ENCODE measurements around the gene ZNF850.
A peak's percentile ranks its signal among the peaks of the same experiment; 100 is the strongest.
"Not testable (repeated sequence)": the region's sequence is repeated elsewhere in the genome, so short reads cannot be mapped to it uniquely, and the experiment has no call there.

The ZNF850 gene

DNA sequence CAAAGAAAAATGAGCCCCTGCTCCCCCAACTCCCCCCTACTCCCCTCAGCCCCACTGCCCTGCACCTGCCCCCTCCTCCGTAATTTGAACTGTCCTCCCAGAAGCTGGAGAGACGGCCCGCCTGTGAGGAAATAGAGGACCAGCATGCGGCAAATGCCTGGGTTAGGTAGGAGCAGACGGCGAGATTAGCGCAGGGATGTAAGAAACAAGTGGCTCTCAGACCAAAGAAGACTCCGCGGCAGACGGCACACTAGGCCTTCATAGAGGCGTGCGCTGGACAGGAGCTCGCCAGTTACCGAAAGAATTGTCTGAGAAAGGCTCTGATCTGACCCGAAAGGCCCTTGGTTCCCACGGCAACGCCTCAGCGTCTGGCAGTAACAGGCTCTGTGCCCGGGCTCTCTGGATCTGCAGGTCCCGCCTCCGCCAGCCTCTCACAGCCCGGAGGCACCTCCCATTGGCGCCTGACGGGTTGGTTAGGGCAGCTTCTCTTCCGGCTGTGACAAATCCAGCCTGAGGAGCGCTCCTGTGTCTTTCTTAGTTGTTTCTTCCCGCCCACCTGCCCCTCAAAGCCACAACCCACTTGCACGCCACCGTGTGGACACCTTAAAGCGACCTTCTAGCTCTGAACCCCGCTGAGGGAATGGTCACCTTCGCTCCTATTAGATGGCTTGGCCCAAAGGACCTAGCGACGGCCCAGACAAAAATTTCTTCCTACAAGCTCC lies 19.0 kb upstream of the ZNF850 start:
- not testable (repeated sequence) for H3K27ac ChIP-seq (ENCODE audit: low read depth, low read length); H3K9me2 ChIP-seq (replicated peaks; ENCODE audit: control insufficient read depth, low read length); H3F3A ChIP-seq (ENCODE audit: control insufficient read depth, insufficient read depth); H3K4me3 ChIP-seq (ENCODE audit: low read length); H3K4me2 ChIP-seq (ENCODE audit: low read length); H3K79me2 ChIP-seq (ENCODE audit: control insufficient read depth, low read length); H3K36me3 ChIP-seq (ENCODE audit: control insufficient read depth, low read length); H4K20me1 ChIP-seq (ENCODE audit: control insufficient read depth, insufficient read depth, low read depth, low read length); H3K27me3 ChIP-seq (ENCODE audit: control insufficient read depth, low read length); H3K4me1 ChIP-seq (ENCODE audit: control insufficient read depth, low read length)
- peaks cover 19% of the 10 kb centered on the region; the same call in 1 of the 2 replicates for H3K9me3 ChIP-seq (ENCODE audit: control insufficient read depth, insufficient read depth, low read length)

DNA sequence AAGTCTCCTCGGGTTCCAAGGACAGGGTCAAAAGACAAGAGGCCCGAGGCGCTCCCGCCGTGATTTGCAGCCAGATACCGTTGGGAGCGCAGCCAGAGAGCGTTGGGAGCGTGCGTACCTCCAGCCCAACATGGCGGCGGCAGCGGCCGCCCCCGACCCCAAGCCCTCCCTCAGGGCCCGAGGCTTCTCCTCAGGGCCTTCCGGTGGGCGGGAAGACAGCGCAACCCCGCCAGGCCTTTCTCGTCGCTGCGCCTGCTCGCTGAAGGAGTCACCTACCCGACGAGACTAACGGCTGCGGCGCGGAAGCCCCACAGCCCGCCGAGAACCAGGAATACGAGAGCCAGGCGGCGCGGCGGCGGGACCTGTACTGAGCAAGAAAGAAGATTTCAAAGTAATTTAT lies 3.2 kb upstream of the ZNF850 start:
- Histone ChIP-seq H3K4me1 (ENCODE audit: control insufficient read depth, low read length) (peaks cover 14% of the 10 kb centered on the region), H4K20me1 (ENCODE audit: control insufficient read depth, insufficient read depth, low read depth, low read length) (no peaks in the 10 kb centered on the region), H3K27me3 (ENCODE audit: control insufficient read depth, low read length) (no peaks in the 10 kb centered on the region), H3F3A (ENCODE audit: control insufficient read depth, insufficient read depth) (no peaks in the 10 kb centered on the region), H3K4me3 (ENCODE audit: low read length) (no peak overlapping the region), H3K79me2 (ENCODE audit: control insufficient read depth, low read length) (no peaks in the 10 kb centered on the region), H3K9me2 (replicated peaks; ENCODE audit: control insufficient read depth, low read length) (no peaks in the 10 kb centered on the region), H3K27ac (ENCODE audit: low read depth, low read length) (no peak overlapping the region), H3K9me3 (ENCODE audit: control insufficient read depth, insufficient read depth, low read length) (peaks cover 58% of the 10 kb centered on the region), H3K36me3 (ENCODE audit: control insufficient read depth, low read length) (no peaks in the 10 kb centered on the region), H3K4me2 (ENCODE audit: low read length) (no peak overlapping the region)
- TF ChIP-seq EZH2phosphoT487 (IDR thresholded peaks at IDR 0.05; ENCODE audit: borderline replicate concordance, low read length), result no peak
- TF ChIP-seq, protein P1, sequence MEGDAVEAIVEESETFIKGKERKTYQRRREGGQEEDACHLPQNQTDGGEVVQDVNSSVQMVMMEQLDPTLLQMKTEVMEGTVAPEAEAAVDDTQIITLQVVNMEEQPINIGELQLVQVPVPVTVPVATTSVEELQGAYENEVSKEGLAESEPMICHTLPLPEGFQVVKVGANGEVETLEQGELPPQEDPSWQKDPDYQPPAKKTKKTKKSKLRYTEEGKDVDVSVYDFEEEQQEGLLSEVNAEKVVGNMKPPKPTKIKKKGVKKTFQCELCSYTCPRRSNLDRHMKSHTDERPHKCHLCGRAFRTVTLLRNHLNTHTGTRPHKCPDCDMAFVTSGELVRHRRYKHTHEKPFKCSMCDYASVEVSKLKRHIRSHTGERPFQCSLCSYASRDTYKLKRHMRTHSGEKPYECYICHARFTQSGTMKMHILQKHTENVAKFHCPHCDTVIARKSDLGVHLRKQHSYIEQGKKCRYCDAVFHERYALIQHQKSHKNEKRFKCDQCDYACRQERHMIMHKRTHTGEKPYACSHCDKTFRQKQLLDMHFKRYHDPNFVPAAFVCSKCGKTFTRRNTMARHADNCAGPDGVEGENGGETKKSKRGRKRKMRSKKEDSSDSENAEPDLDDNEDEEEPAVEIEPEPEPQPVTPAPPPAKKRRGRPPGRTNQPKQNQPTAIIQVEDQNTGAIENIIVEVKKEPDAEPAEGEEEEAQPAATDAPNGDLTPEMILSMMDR (IDR thresholded peaks at IDR 0.05; ENCODE audit: low read depth, low read length, poor library complexity, severe bottlenecking), result no peak

DNA sequence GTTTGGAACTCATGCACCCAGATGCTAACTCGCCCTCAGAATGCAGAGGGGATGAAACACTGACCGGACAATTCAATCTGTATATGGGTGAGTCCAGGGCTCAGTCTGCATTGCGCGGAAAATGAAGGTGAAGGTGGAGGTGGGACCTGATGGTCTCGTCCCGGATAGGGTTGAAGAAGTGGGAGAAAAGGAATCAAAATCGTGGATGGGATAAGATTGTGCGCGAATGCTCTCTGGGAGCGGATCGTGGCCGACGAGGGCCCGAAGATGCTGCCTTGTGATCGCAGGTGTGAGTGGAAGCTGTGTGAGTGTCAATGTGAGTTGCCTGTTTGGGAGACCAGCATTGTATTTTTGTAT lies 594 bp upstream of the ZNF850 start:
- Histone ChIP-seq H3K4me1 (ENCODE audit: control insufficient read depth, low read length) (peaks cover 14% of the 10 kb centered on the region), H3K36me3 (ENCODE audit: control insufficient read depth, low read length) (no peaks in the 10 kb centered on the region), H3K4me3 (ENCODE audit: low read length) (peak overlapping the region; percentile 92), H3K79me2 (ENCODE audit: control insufficient read depth, low read length) (no peaks in the 10 kb centered on the region), H3K9me3 (ENCODE audit: control insufficient read depth, insufficient read depth, low read length) (peaks cover 60% of the 10 kb centered on the region), H3K27me3 (ENCODE audit: control insufficient read depth, low read length) (no peaks in the 10 kb centered on the region), H3K9me2 (replicated peaks; ENCODE audit: control insufficient read depth, low read length) (no peaks in the 10 kb centered on the region), H3F3A (ENCODE audit: control insufficient read depth, insufficient read depth) (no peaks in the 10 kb centered on the region), H3K4me2 (ENCODE audit: low read length) (peak overlapping the region; percentile 97), H3K27ac (ENCODE audit: low read depth, low read length) (no peak overlapping the region), H4K20me1 (ENCODE audit: control insufficient read depth, insufficient read depth, low read depth, low read length) (no peaks in the 10 kb centered on the region)
- TF ChIP-seq, protein P1 (IDR thresholded peaks at IDR 0.05; ENCODE audit: low read depth, low read length, poor library complexity, severe bottlenecking), result no peak
- TF ChIP-seq EZH2phosphoT487 (IDR thresholded peaks at IDR 0.05; ENCODE audit: borderline replicate concordance, low read length), result no peak

DNA sequence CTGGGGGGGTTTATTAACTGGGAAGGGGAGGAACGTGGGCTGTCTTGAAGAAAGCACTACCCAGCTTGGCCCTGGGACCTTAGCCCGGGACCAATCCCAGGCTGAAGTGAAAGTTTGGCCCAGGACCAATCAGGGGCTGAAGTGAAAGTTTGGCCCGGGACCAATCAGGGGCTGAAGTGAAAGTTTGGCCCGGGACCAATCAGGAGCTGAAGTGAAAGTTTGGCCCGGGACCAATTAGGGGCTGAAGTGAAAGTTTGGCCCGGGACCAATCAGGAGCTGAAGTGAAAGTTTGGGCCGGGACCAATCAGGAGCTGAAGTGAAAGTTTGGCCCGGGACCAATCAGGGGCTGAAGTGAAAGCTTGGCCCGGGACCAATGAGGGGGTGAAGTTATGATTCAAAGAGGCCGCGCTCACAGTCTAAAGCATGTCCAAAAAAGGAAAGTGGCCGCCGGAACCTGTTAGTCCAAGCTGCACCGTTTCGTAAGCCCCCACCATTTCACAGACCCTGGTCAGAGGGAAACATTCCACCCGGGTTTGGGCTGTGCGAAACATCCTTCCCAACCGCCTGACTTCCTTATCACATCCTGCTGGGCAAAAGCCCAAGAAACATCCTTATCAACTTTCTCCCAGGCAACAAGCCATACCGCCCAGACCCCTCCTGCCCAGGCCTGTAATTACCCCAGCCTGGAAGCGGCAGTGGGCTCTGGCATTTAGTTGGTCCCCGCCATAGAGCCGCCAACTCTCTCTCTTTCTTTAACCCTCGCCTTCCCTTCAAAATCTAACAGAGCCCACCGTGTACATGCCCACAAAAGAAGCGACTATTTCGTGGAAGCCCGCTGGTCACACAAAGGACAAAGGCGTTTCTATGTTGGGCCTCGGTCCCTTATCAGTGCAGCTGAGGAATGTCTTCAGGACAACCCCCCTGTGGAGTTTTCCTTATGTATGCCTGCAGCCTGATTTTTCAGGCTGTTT lies 1.1 kb downstream of the ZNF850 start:
- Histone ChIP-seq H3K79me2 (ENCODE audit: control insufficient read depth, low read length) (no peaks in the 10 kb centered on the region), H3K9me3 (ENCODE audit: control insufficient read depth, insufficient read depth, low read length) (peaks cover 51% of the 10 kb centered on the region), H3K4me2 (ENCODE audit: low read length) (peak overlapping the region; percentile 97), H3K4me3 (ENCODE audit: low read length) (peak overlapping the region; percentile 92), H3F3A (ENCODE audit: control insufficient read depth, insufficient read depth) (no peaks in the 10 kb centered on the region), H3K27ac (ENCODE audit: low read depth, low read length) (no peak overlapping the region), H3K36me3 (ENCODE audit: control insufficient read depth, low read length) (no peaks in the 10 kb centered on the region), H3K27me3 (ENCODE audit: control insufficient read depth, low read length) (no peaks in the 10 kb centered on the region), H3K4me1 (ENCODE audit: control insufficient read depth, low read length) (peaks cover 14% of the 10 kb centered on the region), H3K9me2 (replicated peaks; ENCODE audit: control insufficient read depth, low read length) (no peaks in the 10 kb centered on the region), H4K20me1 (ENCODE audit: control insufficient read depth, insufficient read depth, low read depth, low read length) (no peaks in the 10 kb centered on the region)
- no peak for TF ChIP-seq EZH2phosphoT487 (IDR thresholded peaks at IDR 0.05; ENCODE audit: borderline replicate concordance, low read length)
- TF ChIP-seq, protein P1 (IDR thresholded peaks at IDR 0.05; ENCODE audit: low read depth, low read length, poor library complexity, severe bottlenecking), result no peak
